ENCODE data around the gene MYO5B.
A peak's percentile ranks its signal among the peaks of the same experiment; 100 is the strongest.

MYO5B gene

DNA sequence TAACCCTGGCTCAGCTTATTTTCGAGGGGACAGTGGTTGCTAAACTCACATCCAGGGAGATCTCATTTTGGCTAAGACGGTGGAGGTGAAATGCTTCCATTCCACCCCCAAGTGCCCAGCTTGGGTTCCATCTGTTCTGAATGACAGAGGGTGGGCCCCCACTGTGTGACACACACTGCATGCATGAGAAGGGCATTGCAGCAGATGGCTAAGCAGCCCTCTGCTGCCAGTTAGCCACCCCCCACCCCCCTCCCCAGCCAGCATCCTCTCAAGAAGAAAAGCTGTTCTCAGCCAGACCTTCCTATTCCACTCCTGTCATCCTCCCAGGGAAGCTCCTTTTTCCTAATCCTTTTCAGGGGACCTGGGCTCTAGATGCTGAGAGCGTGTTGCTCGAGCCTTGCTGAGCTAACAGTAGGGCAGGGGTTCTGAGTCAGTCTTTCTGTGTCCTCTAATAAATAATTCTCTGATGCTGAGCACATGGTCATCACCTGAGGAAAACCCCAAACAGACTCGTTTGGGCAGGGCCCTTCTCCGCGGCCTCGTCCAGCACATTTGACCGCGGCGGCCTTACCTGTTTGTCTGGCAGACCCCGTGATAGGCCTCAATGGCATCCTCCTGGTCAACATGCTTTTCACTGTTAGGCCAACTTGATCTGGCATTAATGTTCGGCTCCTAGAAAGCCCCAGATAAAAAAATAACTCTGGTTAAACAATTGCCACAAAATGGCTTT lies 332.1 kb downstream of the MYO5B start:
- TF ChIP-seq, protein P1, sequence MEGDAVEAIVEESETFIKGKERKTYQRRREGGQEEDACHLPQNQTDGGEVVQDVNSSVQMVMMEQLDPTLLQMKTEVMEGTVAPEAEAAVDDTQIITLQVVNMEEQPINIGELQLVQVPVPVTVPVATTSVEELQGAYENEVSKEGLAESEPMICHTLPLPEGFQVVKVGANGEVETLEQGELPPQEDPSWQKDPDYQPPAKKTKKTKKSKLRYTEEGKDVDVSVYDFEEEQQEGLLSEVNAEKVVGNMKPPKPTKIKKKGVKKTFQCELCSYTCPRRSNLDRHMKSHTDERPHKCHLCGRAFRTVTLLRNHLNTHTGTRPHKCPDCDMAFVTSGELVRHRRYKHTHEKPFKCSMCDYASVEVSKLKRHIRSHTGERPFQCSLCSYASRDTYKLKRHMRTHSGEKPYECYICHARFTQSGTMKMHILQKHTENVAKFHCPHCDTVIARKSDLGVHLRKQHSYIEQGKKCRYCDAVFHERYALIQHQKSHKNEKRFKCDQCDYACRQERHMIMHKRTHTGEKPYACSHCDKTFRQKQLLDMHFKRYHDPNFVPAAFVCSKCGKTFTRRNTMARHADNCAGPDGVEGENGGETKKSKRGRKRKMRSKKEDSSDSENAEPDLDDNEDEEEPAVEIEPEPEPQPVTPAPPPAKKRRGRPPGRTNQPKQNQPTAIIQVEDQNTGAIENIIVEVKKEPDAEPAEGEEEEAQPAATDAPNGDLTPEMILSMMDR (IDR thresholded peaks at IDR 0.05; ENCODE audit: low read depth, low read length, missing control alignments): no peak
- no peak for DNase-seq
- in situ Hi-C loops (cut with HindIII; ENCODE audit: low pct_ligation_motif_present, low sequenced_read_pairs): no loop called here
- no peak overlapping the region for H3K4me3 ChIP-seq (ENCODE audit: low read depth, low read length)
- H3K27me3 ChIP-seq (replicated peaks): no peaks in the 10 kb centered on the region
- H3K27ac ChIP-seq: no peak overlapping the region
- H3K36me3 ChIP-seq (replicated peaks): no peaks in the 10 kb centered on the region

DNA sequence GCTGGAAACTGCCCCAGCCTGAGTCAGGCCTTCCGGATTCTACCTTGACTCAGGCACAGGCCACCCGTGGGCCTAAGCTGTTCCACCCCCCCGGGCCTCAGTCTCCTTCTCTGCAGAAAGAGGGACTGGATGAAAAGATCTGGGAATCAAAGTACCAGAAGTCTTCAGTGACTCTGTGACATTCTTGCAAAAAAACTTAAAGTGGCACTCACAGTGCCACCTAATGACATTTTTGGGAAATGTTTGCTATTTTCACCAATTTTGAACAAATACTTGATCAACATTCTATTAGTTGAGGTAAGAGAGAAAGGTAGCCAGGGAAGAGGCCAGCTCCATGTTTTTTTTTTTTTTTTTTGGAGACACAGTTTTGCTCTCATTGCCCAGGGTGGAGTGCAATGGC lies 333.3 kb downstream of the MYO5B start:
- in situ Hi-C loops (cut with HindIII; ENCODE audit: low pct_ligation_motif_present, low sequenced_read_pairs): no loop called here
- H3K27ac ChIP-seq: no peak overlapping the region
- H3K4me3 ChIP-seq (ENCODE audit: low read depth, low read length): no peak overlapping the region
- DNase-seq: no peak
- TF ChIP-seq, protein P1 (IDR thresholded peaks at IDR 0.05; ENCODE audit: low read depth, low read length, missing control alignments): peak; percentile 35
- H3K27me3 ChIP-seq (replicated peaks): no peaks in the 10 kb centered on the region
- H3K36me3 ChIP-seq (replicated peaks): no peaks in the 10 kb centered on the region

DNA sequence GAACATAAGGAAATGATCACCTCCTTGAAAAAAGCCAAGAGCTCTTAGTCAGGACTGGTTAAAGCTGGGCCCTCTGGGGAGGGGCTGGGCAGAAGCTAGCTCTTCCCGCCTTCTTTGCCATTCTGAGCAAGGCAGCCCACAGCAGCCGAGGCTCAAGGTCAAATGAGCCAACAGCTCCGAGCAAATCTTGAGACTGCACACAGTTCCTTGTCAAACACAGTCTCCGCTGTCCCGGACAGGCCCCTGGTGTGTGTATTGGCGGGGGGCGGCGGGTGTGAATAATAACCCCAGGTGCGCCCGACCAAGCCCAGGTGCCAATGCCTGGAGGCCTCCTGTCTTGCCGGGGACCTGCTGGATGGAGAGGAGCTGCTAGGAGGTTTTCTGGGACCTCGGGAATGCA lies 335.2 kb downstream of the MYO5B start:
- Histone ChIP-seq H3K27me3 (replicated peaks) (no peaks in the 10 kb centered on the region), H3K36me3 (replicated peaks) (no peaks in the 10 kb centered on the region), H3K27ac (no peak overlapping the region), H3K4me3 (ENCODE audit: low read depth, low read length) (no peak overlapping the region)
- in situ Hi-C loops (cut with HindIII; ENCODE audit: low pct_ligation_motif_present, low sequenced_read_pairs): no loop called here
- no peak for DNase-seq
- TF ChIP-seq, protein P1 (IDR thresholded peaks at IDR 0.05; ENCODE audit: low read depth, low read length, missing control alignments): no peak

DNA sequence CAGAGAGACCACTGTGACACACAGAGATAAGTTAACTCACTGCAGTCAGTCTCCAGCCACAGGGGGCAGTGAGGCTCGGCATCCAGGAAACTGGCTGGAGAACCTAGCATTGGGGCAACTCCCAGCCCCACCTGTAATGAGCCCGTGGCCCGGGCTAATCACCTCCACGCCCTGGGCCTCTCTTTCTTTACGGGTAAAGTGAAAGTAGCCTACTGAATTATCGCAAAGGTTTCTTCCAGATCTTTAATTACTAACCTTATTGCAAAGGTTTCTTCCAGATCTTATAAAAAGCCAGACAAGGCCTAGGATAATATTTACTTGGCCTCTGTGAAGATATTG lies 336.0 kb downstream of the MYO5B start:
- in situ Hi-C loops (cut with HindIII; ENCODE audit: low pct_ligation_motif_present, low sequenced_read_pairs): no loop called here
- TF ChIP-seq, protein P1 (IDR thresholded peaks at IDR 0.05; ENCODE audit: low read depth, low read length, missing control alignments): no peak
- H3K27ac ChIP-seq: no peak overlapping the region
- no peaks in the 10 kb centered on the region for H3K36me3 ChIP-seq (replicated peaks)
- H3K4me3 ChIP-seq (ENCODE audit: low read depth, low read length): no peak overlapping the region
- H3K27me3 ChIP-seq (replicated peaks): no peaks in the 10 kb centered on the region
- no peak for DNase-seq

DNA sequence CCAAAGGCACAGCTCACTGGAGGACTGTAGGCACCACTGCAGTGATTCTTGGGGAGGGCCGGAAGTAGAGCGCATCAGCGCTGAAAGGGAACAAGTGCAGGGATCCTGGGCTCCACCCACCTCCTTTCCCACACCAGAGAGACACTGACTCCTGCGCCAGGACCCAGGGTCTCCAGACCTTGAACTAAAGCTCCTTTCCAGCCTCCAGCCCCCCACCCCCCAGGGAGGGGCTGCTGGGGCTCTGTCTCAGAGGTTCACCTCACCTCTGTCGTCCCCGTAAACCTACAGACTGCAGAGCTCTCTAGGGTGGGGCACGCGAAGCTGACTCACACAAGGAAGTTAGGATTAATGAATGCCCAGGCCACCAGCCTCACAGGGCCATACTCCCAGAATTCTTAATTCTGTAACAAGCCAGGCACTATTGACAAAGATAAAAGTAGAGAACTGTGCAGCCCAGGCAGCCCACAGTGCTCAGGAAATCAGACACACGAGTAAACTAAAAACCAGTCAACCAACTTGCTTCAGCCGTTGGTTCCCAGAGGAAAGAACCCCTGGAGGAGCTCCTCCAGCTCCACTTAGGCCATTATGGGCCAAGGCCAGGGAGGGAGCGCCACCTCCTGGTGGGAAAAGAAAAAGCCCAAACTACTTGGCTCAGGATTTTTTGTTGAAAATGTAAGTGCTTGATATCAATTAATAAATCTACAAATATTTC lies 336.5 kb downstream of the MYO5B start:
- TF ChIP-seq, protein P1 (IDR thresholded peaks at IDR 0.05; ENCODE audit: low read depth, low read length, missing control alignments): peak; percentile 94
- in situ Hi-C loops (cut with HindIII; ENCODE audit: low pct_ligation_motif_present, low sequenced_read_pairs): no loop called here
- H3K27ac ChIP-seq: no peak overlapping the region
- peak; percentile 65 for DNase-seq
- no peaks in the 10 kb centered on the region for H3K27me3 ChIP-seq (replicated peaks)
- no peak overlapping the region for H3K4me3 ChIP-seq (ENCODE audit: low read depth, low read length)
- no peaks in the 10 kb centered on the region for H3K36me3 ChIP-seq (replicated peaks)
